ENCODE data around the gene IRF2BP2. TPM values are rescaled to one million over a fixed set of nuclear protein-coding genes. Genes with fewer than 3 reads are reported as not detected.

The IRF2BP2 gene
- total RNA-seq, 1 donor from 2014 or later, result 72.9 TPM

- no peaks in the 10 kb centered on the region for H3K9me3 ChIP-seq
- no peak overlapping the region for H3K27ac ChIP-seq
- H3K4me3 ChIP-seq, result no peak overlapping the region
- H3K36me3 ChIP-seq, result no peaks in the 10 kb centered on the region
- intact Hi-C loops (cut with DNase I), result no loop called here
- H3K27me3 ChIP-seq, result no peaks in the 10 kb centered on the region
- peak; percentile 72 to 91 for DNase-seq (ENCODE audit: extremely low spot score in 2 of 2)
- peaks cover 17% of the 10 kb centered on the region for H3K4me1 ChIP-seq
- TF ChIP-seq POLR2A (IDR thresholded peaks at IDR 0.05) (no peak), CTCF (IDR thresholded peaks at IDR 0.05) (no peak), POLR2AphosphoS5 (IDR thresholded peaks at IDR 0.05; ENCODE audit: insufficient read depth in 1 of 2, low read depth in 1 of 2) (no peak)
Measured at GRCh38 chr1:234591131-234591530, 18.8 kb downstream of the IRF2BP2 start.

GRCh38 chr1:234589854-234590620 lies 19.9 kb downstream of the IRF2BP2 start:
- TF ChIP-seq POLR2AphosphoS5 (IDR thresholded peaks at IDR 0.05; ENCODE audit: insufficient read depth in 1 of 2, low read depth in 1 of 2), result no peak
- TF ChIP-seq POLR2A (IDR thresholded peaks at IDR 0.05), result no peak
- Histone ChIP-seq H3K36me3 (no peaks in the 10 kb centered on the region), H3K9me3 (no peaks in the 10 kb centered on the region), H3K4me1 (peaks cover 28% of the 10 kb centered on the region), H3K4me3 (no peak overlapping the region), H3K27ac (peak overlapping the region; percentile 20), H3K27me3 (no peaks in the 10 kb centered on the region)
- DNase-seq (ENCODE audit: extremely low spot score in 2 of 2), result peak in 1 of 2 donors; percentile 55
- intact Hi-C loops (cut with DNase I), result no loop called here

- H3K27me3 ChIP-seq, result no peaks in the 10 kb centered on the region
- no peak overlapping the region for H3K4me3 ChIP-seq
- no peaks in the 10 kb centered on the region for H3K9me3 ChIP-seq
- intact Hi-C loops (cut with DNase I), result no loop called here
- H3K27ac ChIP-seq, result peak overlapping the region; percentile 54
- no peaks in the 10 kb centered on the region for H3K36me3 ChIP-seq
- H3K4me1 ChIP-seq, result peaks cover 34% of the 10 kb centered on the region
- TF ChIP-seq POLR2A (IDR thresholded peaks at IDR 0.05), result no peak
- TF ChIP-seq POLR2AphosphoS5 (IDR thresholded peaks at IDR 0.05; ENCODE audit: insufficient read depth in 1 of 2, low read depth in 1 of 2), result peak; percentile 47 to 66
- TF ChIP-seq CTCF (IDR thresholded peaks at IDR 0.05), result no peak
- peak; percentile 88 to 96 for DNase-seq (ENCODE audit: extremely low spot score in 2 of 2)
Measured at GRCh38 chr1:234589064-234589800, 20.7 kb downstream of the IRF2BP2 start.

- H3K36me3 ChIP-seq, result no peaks in the 10 kb centered on the region
- H3K4me1 ChIP-seq, result peaks cover 38% of the 10 kb centered on the region
- no peak for TF ChIP-seq POLR2A (IDR thresholded peaks at IDR 0.05)
- no peak for TF ChIP-seq CTCF (IDR thresholded peaks at IDR 0.05)
- no peak for TF ChIP-seq POLR2AphosphoS5 (IDR thresholded peaks at IDR 0.05; ENCODE audit: insufficient read depth in 1 of 2, low read depth in 1 of 2)
- H3K9me3 ChIP-seq, result no peaks in the 10 kb centered on the region
- intact Hi-C loops (cut with DNase I), result no loop called here
- H3K27ac ChIP-seq, result peak overlapping the region; percentile 54
- H3K4me3 ChIP-seq, result no peak overlapping the region
- DNase-seq (ENCODE audit: extremely low spot score in 2 of 2), result no peak
- H3K27me3 ChIP-seq, result no peaks in the 10 kb centered on the region
Measured at GRCh38 chr1:234588386-234588785, 21.6 kb downstream of the IRF2BP2 start.

- H3K9me3 ChIP-seq, result no peaks in the 10 kb centered on the region
- no peaks in the 10 kb centered on the region for H3K27me3 ChIP-seq
- H3K4me3 ChIP-seq, result no peak overlapping the region
- peaks cover 45% of the 10 kb centered on the region for H3K4me1 ChIP-seq
- no peak for DNase-seq (ENCODE audit: extremely low spot score in 2 of 2)
- peak overlapping the region; percentile 87 for H3K27ac ChIP-seq
- no peaks in the 10 kb centered on the region for H3K36me3 ChIP-seq
- intact Hi-C loops (cut with DNase I), result no loop called here
- TF ChIP-seq POLR2A (IDR thresholded peaks at IDR 0.05) (no peak), POLR2AphosphoS5 (IDR thresholded peaks at IDR 0.05; ENCODE audit: insufficient read depth in 1 of 2, low read depth in 1 of 2) (no peak), CTCF (IDR thresholded peaks at IDR 0.05) (no peak)
Measured at GRCh38 chr1:234586892-234587485, 23.0 kb downstream of the IRF2BP2 start.
